GF-D8 (cell line): Measurements from ENCODE around the gene COL12A1.

Experiments
- DNase-seq: peaks from one replicate; lab custom pipeline; 2025; lab: John Stamatoyannopoulos, UW

COL12A1 gene

GRCh38 chr6:75176076-75176582, 29.7 kb downstream of the COL12A1 start:
- DNase-seq = no peak

- DNase-seq = no peak
Measured at GRCh38 chr6:75171986-75172385, 33.9 kb downstream of the COL12A1 start.

- no peak for DNase-seq
Measured at GRCh38 chr6:75171567-75171966, 34.3 kb downstream of the COL12A1 start.

GRCh38 chr6:75170691-75171560, 34.9 kb downstream of the COL12A1 start:
- DNase-seq = no peak

GRCh38 chr6:75169689-75170586, 35.9 kb downstream of the COL12A1 start:
- DNase-seq = no peak

GRCh38 chr6:75167851-75168250, 38.0 kb downstream of the COL12A1 start:
- DNase-seq = no peak

- no peak for DNase-seq
Measured at GRCh38 chr6:75167325-75167724, 38.5 kb downstream of the COL12A1 start.

- DNase-seq = no peak
Measured at GRCh38 chr6:75166773-75167172, 39.1 kb downstream of the COL12A1 start.

GRCh38 chr6:75166236-75166635, 39.6 kb downstream of the COL12A1 start:
- DNase-seq = no peak

GRCh38 chr6:75158176-75158575, 47.7 kb downstream of the COL12A1 start:
- no peak for DNase-seq

- no peak for DNase-seq
Measured at GRCh38 chr6:75157336-75157735, 48.5 kb downstream of the COL12A1 start.

GRCh38 chr6:75156186-75156878, 49.5 kb downstream of the COL12A1 start:
- DNase-seq = no peak

- no peak for DNase-seq
Measured at GRCh38 chr6:75155631-75156030, 50.2 kb downstream of the COL12A1 start.

GRCh38 chr6:75154973-75155372, 50.9 kb downstream of the COL12A1 start:
- DNase-seq = no peak

- DNase-seq = no peak
Measured at GRCh38 chr6:75150685-75151412, 55.0 kb downstream of the COL12A1 start.

GRCh38 chr6:75149696-75150095, 56.2 kb downstream of the COL12A1 start:
- DNase-seq = no peak

- no peak for DNase-seq
Measured at GRCh38 chr6:75149240-75149639, 56.6 kb downstream of the COL12A1 start.

GRCh38 chr6:75147512-75147911, 58.3 kb downstream of the COL12A1 start:
- DNase-seq = no peak

GRCh38 chr6:75145976-75146375, 59.9 kb downstream of the COL12A1 start:
- no peak for DNase-seq

- no peak for DNase-seq
Measured at GRCh38 chr6:75145211-75145610, 60.6 kb downstream of the COL12A1 start.

GRCh38 chr6:75144386-75144785, 61.5 kb downstream of the COL12A1 start:
- DNase-seq = no peak
